Karpas-422 (cell line): ENCODE results near the gene CIB1. TPM values are rescaled to one million over a fixed set of nuclear protein-coding genes. Genes with fewer than 3 reads are reported as not detected.

Source experiments
- DNase-seq: peaks from one replicate; pipeline ENCODE4 v3.0.0-alpha.2; 2015
- H2AFZ ChIP-seq: fragments of 200-600 bp; sonication (generic); 2 replicates; pipeline ENCODE4 v1.6.1; 2014; ENCODE audit warnings: antibody characterized with exemption, low read length, mixed read lengths
- H3K27ac ChIP-seq: fragments of 200-600 bp; sonication (generic); 2 replicates; pipeline ENCODE4 v1.5.1; 2014; ENCODE audit warnings: mild to moderate bottlenecking, low read length, moderate library complexity
- H3K27me3 ChIP-seq: fragments of 200-600 bp; sonication (generic); 2 replicates; pipeline ENCODE4 v1.6.1; 2014; ENCODE audit warnings: low read length, mixed read lengths
- H3K36me3 ChIP-seq: fragments of 200-600 bp; sonication (generic); 2 replicates; pipeline ENCODE4 v1.6.1; 2014; ENCODE audit warnings: low read length, mixed read lengths; ENCODE audit not compliant: insufficient read depth
- H3K4me1 ChIP-seq: fragments of 200-600 bp; sonication (generic); 2 replicates; pipeline ENCODE4 v1.6.1; 2014; ENCODE audit warnings: mild to moderate bottlenecking, low read length, mixed read lengths
- H3K4me2 ChIP-seq: fragments of 200-600 bp; sonication (generic); 2 replicates; pipeline ENCODE4 v1.6.1; 2014; ENCODE audit warnings: low read length, low read depth, mild to moderate bottlenecking; ENCODE audit not compliant: poor library complexity, severe bottlenecking
- H3K4me3 ChIP-seq: fragments of 200-600 bp; sonication (generic); 2 replicates; pipeline ENCODE4 v1.5.1; 2014; ENCODE audit warnings: mild to moderate bottlenecking, antibody characterized with exemption, low read length, mixed read lengths
- H3K79me2 ChIP-seq: fragments of 200-600 bp; sonication (generic); 2 replicates; pipeline ENCODE4 v1.6.1; 2014; ENCODE audit warnings: mild to moderate bottlenecking, low read length, mixed read lengths
- H3K9ac ChIP-seq: fragments of 200-600 bp; sonication (generic); 2 replicates; pipeline ENCODE4 v1.6.0; 2014; ENCODE audit warnings: low read length
- H3K9me2 ChIP-seq: fragments of 200-600 bp; sonication (generic), shearing (Covaris generic); replicated peaks from 2 replicates; pipeline ENCODE4 v1.6.0; 2014; ENCODE audit warnings: mild to moderate bottlenecking, low read length, moderate library complexity; ENCODE audit not compliant: insufficient read depth
- H3K9me3 ChIP-seq: fragments of 300-700, 200-600 bp; sonication (generic); 2 replicates; pipeline ENCODE4 v1.6.1; 2014; ENCODE audit warnings: low read length, mixed read lengths
- H4K20me1 ChIP-seq: fragments of 200-600 bp; sonication (generic); 2 replicates; pipeline ENCODE4 v1.6.1; 2014; ENCODE audit warnings: mild to moderate bottlenecking, antibody characterized with exemption, low read length, low read depth; ENCODE audit not compliant: insufficient read depth
- total RNA-seq: library from RNA; depleted of rRNA; stranded (reverse); fragments of >200 nt; shearing (Covaris generic); gene quantifications from 2 replicates; pipeline ENCODE4 v1.2.3, GENCODE V29; 2014; ENCODE audit warnings: low replicate concordance

The CIB1 gene
- total RNA-seq, 1 experiment from 2014 or later, result 42.1 TPM

- no peak overlapping the region for H3K4me3 ChIP-seq
- H3K36me3 ChIP-seq, result peaks cover 17% of the 10 kb centered on the region
- no peaks in the 10 kb centered on the region for H3K9me2 ChIP-seq
These were observed 6.4 kb downstream of the CIB1 start for GRCh38 chr15:90227336-90227735.

GRCh38 chr15:90225504-90226234 is 8.1 kb downstream of the CIB1 start:
- Histone ChIP-seq H3K27ac (no peak overlapping the region), H2AFZ (no peak overlapping the region), H3K4me1 (no peaks in the 10 kb centered on the region), H4K20me1 (no peaks in the 10 kb centered on the region), H3K27me3 (no peaks in the 10 kb centered on the region), H3K9ac (no peak overlapping the region), H3K9me3 (no peaks in the 10 kb centered on the region), H3K9me2 (no peaks in the 10 kb centered on the region), H3K4me2 (no peak overlapping the region), H3K79me2 (no peaks in the 10 kb centered on the region), H3K4me3 (no peak overlapping the region), H3K36me3 (peaks cover 20% of the 10 kb centered on the region)
- DNase-seq, result no peak

More at GRCh38 chr15:90227336-90227735, 6.4 kb downstream of the CIB1 start:
- H3K4me2 ChIP-seq, result no peak overlapping the region
- H2AFZ ChIP-seq, result no peak overlapping the region
- DNase-seq, result no peak
- no peak overlapping the region for H3K27ac ChIP-seq
- peaks cover 12% of the 10 kb centered on the region for H3K79me2 ChIP-seq
- H3K4me1 ChIP-seq, result peaks cover 12% of the 10 kb centered on the region
- H3K27me3 ChIP-seq, result no peaks in the 10 kb centered on the region
- H4K20me1 ChIP-seq, result 0 out of 2 replicates have a peak, but pooled peaks cover 4% of the 10 kb centered on the region
- H3K9ac ChIP-seq, result no peak overlapping the region
- no peaks in the 10 kb centered on the region for H3K9me3 ChIP-seq

DNA sequence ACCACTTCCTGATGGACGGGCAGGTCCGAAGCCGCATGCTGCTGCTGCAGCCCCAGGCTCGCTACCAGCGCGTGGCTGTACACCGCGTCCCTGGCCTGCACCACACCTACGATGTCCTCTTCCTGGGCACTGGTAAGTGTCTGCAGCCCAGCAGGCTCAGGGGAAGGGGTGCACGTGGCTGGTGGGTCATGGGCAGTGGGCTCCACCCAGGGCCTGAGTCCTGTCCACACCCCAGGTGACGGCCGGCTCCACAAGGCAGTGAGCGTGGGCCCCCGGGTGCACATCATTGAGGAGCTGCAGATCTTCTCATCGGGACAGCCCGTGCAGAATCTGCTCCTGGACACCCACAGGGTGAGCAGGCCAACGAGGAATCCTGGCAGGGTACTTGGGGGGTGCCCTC is 8.7 kb downstream of the CIB1 start:
- Histone ChIP-seq H3K9me3 (no peaks in the 10 kb centered on the region), H3K36me3 (peaks cover 20% of the 10 kb centered on the region), H3K4me1 (no peaks in the 10 kb centered on the region), H2AFZ (no peak overlapping the region), H3K9ac (no peak overlapping the region), H3K4me3 (no peak overlapping the region), H3K27ac (no peak overlapping the region), H3K4me2 (no peak overlapping the region), H3K9me2 (no peaks in the 10 kb centered on the region), H3K27me3 (no peaks in the 10 kb centered on the region), H3K79me2 (no peaks in the 10 kb centered on the region), H4K20me1 (no peaks in the 10 kb centered on the region)
- no peak for DNase-seq

DNA sequence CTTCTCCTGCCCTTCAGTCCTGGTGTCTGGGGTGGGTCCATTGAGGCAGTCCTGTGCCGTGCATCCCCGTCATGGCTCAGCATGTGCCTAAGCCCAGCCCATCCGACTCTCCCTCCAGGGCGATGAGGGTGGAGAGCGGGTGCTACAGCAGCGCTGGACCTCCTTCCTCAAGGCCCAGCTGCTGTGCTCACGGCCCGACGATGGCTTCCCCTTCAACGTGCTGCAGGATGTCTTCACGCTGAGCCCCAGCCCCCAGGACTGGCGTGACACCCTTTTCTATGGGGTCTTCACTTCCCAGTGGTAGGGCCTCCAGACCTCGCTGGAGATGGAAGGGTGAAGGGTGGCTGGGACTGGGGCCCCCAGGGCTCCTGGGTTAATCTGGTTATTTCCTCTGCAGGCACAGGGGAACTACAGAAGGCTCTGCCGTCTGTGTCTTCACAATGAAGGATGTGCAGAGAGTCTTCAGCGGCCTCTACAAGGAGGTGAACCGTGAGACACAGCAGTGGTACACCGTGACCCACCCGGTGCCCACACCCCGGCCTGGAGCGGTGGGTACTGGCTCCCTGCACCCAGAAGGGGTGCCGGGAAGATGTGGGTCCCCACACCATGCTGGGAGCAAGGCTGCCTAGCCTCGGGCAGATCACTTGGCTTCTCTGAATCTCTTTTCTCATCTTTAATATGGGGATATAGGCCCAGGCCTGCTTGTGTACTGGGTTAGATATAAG is 10.1 kb downstream of the CIB1 start:
- no peaks in the 10 kb centered on the region for H3K79me2 ChIP-seq
- peaks cover 15% of the 10 kb centered on the region for H3K36me3 ChIP-seq

DNA sequence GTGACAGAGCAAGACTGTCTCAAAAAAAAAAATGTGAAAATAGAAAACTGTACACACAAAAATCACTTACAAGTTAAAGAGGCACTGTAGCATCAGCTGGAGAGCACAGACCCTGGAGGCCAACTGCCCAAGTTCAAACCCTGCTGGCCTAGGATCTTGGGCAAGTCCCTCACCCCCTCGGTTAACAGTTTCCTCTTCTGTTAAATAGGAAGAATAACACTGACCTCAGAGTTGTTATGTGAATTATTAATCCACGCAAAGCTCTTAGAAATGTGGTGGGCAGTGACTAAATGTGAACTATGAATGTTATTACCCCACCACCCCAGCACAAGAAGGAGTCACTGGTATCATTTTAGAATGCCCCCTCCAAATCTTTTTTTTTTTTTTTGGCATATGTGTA is 11.2 kb downstream of the CIB1 start:
- no peak for DNase-seq
- no peaks in the 10 kb centered on the region for H4K20me1 ChIP-seq
- H3K79me2 ChIP-seq, result no peaks in the 10 kb centered on the region
- H3K4me1 ChIP-seq, result peaks cover 18% of the 10 kb centered on the region
- no peaks in the 10 kb centered on the region for H3K9me2 ChIP-seq
- no peak overlapping the region for H3K9ac ChIP-seq
- H3K36me3 ChIP-seq, result peaks cover 15% of the 10 kb centered on the region; the same call in 1 of the 2 replicates
- no peak overlapping the region for H3K4me3 ChIP-seq
- no peaks in the 10 kb centered on the region for H3K9me3 ChIP-seq
- no peak overlapping the region for H3K4me2 ChIP-seq
- no peaks in the 10 kb centered on the region for H3K27me3 ChIP-seq
- H2AFZ ChIP-seq, result no peak overlapping the region
- no peak overlapping the region for H3K27ac ChIP-seq

More for the DNA sequence above, 10.1 kb downstream of the CIB1 start:
- H3K4me2 ChIP-seq, result no peak overlapping the region
- DNase-seq, result no peak
- peaks cover 9% of the 10 kb centered on the region for H3K4me1 ChIP-seq
- H3K27me3 ChIP-seq, result no peaks in the 10 kb centered on the region
- H3K4me3 ChIP-seq, result no peak overlapping the region
- no peak overlapping the region for H2AFZ ChIP-seq
- H3K9me2 ChIP-seq, result no peaks in the 10 kb centered on the region
- H4K20me1 ChIP-seq, result no peaks in the 10 kb centered on the region
- no peaks in the 10 kb centered on the region for H3K9me3 ChIP-seq
- H3K9ac ChIP-seq, result no peak overlapping the region
- H3K27ac ChIP-seq, result no peak overlapping the region

GRCh38 chr15:90221246-90221900 is 12.4 kb downstream of the CIB1 start:
- peak; percentile 83 for DNase-seq
- H4K20me1 ChIP-seq, result no peaks in the 10 kb centered on the region
- H3K79me2 ChIP-seq, result peaks cover 7% of the 10 kb centered on the region
- no peak overlapping the region for H2AFZ ChIP-seq
- peaks cover 30% of the 10 kb centered on the region for H3K4me1 ChIP-seq
- H3K4me2 ChIP-seq, result no peak overlapping the region
- H3K27ac ChIP-seq, result no peak overlapping the region
- no peaks in the 10 kb centered on the region for H3K27me3 ChIP-seq
- H3K36me3 ChIP-seq, result peaks cover 21% of the 10 kb centered on the region; the same call in 1 of the 2 replicates
- no peaks in the 10 kb centered on the region for H3K9me2 ChIP-seq
- no peak overlapping the region for H3K4me3 ChIP-seq
- H3K9ac ChIP-seq, result no peak overlapping the region
- H3K9me3 ChIP-seq, result no peaks in the 10 kb centered on the region

DNA sequence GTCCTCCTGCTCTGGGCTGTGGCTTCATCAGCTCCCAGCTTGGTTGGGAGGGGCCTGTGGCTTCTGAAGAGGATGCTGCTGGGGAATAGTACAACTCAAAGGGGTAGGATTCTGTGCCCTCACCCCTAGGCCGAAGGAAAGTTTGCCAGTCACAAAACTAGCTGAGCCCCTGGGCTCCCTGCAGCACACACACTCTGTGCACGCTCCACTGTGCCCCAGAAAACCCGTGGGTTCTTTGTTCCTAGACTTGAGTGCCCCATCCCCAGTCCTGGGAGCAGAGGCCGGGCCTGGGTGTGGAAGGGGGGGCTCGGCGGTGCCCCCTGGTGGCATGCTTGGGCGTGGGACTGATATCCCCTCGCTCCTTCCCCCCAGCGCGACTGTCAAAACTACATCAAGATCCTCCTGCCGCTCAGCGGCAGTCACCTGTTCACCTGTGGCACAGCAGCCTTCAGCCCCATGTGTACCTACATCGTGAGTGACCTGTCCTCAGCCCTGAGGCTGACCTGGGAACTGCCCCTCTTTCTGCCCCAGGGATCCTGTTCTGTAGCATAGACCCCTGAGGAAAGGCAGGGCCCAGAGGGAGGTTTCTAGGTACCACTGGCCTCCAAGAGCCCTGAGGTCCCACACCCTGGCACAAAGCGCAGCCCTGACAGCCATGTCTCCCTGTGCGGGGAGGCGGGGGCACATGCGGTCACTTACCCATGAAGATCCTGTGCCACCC is 14.2 kb downstream of the CIB1 start:
- Histone ChIP-seq H4K20me1 (no peaks in the 10 kb centered on the region), H3K27me3 (no peaks in the 10 kb centered on the region)
- DNase-seq, result peak; percentile 85

More for the DNA sequence above, 14.2 kb downstream of the CIB1 start:
- Histone ChIP-seq H3K9me3 (no peaks in the 10 kb centered on the region), H3K36me3 (peaks cover 19% of the 10 kb centered on the region; the same call in 1 of the 2 replicates), H3K9me2 (no peaks in the 10 kb centered on the region), H3K4me2 (no peak overlapping the region), H3K9ac (0 out of 2 replicates have a peak overlapping the region, but pooled peaks have one; percentile 12), H3K27ac (peak overlapping the region; percentile 12; the same call in 1 of the 2 replicates), H3K4me3 (no peak overlapping the region), H3K4me1 (peaks cover 47% of the 10 kb centered on the region), H3K79me2 (peaks cover 19% of the 10 kb centered on the region), H2AFZ (no peak overlapping the region)
